Thyroid gland (tissue), 4 donors: Measurements from ENCODE around the gene PNMA3.
"Not testable (repeated sequence)": the region's sequence is repeated elsewhere in the genome, so short reads cannot be mapped to it uniquely, and the experiment has no call there.

Experiments
- POLR2A ChIP-seq, 2 donors: fragments of 450-650 bp; IDR thresholded peaks; one replicate each; pipeline ENCODE4 v1.6.1; 2017; ENCODE audit warnings: antibody characterized with exemption in 2 of 2, mild to moderate bottlenecking in 2 of 2, moderate library complexity in 1 of 2
- TF ChIP-seq, protein P1 (sequence below), 6 experiments: fragments of 200-600 bp in 3 of 6; fragments of 450-650 bp in 3 of 6; sonication (generic) in 3 of 6; IDR thresholded peaks; one replicate each; pipeline ENCODE4 v1.5.1; 2016 to 2019; ENCODE audit warnings: antibody characterized with exemption in 6 of 6, mild to moderate bottlenecking in 2 of 6, inconsistent platforms in 1 of 6, moderate library complexity in 1 of 6

- TF ChIP-seq, protein P1, sequence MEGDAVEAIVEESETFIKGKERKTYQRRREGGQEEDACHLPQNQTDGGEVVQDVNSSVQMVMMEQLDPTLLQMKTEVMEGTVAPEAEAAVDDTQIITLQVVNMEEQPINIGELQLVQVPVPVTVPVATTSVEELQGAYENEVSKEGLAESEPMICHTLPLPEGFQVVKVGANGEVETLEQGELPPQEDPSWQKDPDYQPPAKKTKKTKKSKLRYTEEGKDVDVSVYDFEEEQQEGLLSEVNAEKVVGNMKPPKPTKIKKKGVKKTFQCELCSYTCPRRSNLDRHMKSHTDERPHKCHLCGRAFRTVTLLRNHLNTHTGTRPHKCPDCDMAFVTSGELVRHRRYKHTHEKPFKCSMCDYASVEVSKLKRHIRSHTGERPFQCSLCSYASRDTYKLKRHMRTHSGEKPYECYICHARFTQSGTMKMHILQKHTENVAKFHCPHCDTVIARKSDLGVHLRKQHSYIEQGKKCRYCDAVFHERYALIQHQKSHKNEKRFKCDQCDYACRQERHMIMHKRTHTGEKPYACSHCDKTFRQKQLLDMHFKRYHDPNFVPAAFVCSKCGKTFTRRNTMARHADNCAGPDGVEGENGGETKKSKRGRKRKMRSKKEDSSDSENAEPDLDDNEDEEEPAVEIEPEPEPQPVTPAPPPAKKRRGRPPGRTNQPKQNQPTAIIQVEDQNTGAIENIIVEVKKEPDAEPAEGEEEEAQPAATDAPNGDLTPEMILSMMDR (IDR thresholded peaks at IDR 0.05): not testable (repeated sequence)
- not testable (repeated sequence) for TF ChIP-seq POLR2A (IDR thresholded peaks at IDR 0.05)
These were observed 50.0 kb downstream of the PNMA3 start for GRCh38 chrX:153106092-153106801.
